ENCODE measurements around the gene TRMT44. TPM values are rescaled to one million over a fixed set of nuclear protein-coding genes. Genes with fewer than 3 reads are reported as not detected.

TRMT44 gene
- total RNA-seq, 1 experiment from 2014 or later = 25.8 TPM

DNA sequence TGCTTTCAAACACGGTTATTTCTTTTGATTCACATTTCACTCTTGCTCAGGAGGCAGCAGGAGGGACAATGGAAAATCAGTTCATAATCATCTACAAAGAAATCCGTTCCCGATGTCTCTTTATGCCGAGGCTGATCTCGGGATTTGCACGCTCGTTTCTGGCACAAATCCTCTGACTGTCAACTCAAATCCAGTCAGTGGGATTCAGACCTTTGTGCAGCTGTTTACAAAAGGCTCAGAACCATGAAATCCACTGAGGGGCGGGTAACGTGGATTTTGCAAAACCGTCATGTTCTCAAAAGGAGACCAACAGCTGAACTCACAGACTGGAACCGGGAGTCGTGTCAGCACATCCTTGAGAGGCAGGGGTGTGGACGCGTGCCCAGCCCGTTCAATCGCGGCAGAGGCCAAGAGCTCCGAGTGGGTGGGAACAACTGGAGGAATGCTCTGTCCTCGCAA lies 46.5 kb upstream of the TRMT44 start:
- DNase-seq (ENCODE audit: low read depth, low spot score) (no peak), ATAC-seq (no peak)
- TF ChIP-seq, protein P1, sequence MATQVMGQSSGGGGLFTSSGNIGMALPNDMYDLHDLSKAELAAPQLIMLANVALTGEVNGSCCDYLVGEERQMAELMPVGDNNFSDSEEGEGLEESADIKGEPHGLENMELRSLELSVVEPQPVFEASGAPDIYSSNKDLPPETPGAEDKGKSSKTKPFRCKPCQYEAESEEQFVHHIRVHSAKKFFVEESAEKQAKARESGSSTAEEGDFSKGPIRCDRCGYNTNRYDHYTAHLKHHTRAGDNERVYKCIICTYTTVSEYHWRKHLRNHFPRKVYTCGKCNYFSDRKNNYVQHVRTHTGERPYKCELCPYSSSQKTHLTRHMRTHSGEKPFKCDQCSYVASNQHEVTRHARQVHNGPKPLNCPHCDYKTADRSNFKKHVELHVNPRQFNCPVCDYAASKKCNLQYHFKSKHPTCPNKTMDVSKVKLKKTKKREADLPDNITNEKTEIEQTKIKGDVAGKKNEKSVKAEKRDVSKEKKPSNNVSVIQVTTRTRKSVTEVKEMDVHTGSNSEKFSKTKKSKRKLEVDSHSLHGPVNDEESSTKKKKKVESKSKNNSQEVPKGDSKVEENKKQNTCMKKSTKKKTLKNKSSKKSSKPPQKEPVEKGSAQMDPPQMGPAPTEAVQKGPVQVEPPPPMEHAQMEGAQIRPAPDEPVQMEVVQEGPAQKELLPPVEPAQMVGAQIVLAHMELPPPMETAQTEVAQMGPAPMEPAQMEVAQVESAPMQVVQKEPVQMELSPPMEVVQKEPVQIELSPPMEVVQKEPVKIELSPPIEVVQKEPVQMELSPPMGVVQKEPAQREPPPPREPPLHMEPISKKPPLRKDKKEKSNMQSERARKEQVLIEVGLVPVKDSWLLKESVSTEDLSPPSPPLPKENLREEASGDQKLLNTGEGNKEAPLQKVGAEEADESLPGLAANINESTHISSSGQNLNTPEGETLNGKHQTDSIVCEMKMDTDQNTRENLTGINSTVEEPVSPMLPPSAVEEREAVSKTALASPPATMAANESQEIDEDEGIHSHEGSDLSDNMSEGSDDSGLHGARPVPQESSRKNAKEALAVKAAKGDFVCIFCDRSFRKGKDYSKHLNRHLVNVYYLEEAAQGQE (IDR thresholded peaks at IDR 0.05; ENCODE audit: low read depth) = no peak
- TF ChIP-seq EZH2phosphoT487 (IDR thresholded peaks at IDR 0.05; ENCODE audit: borderline replicate concordance) = no peak
- no peak for TF ChIP-seq TCF7L2 (IDR thresholded peaks at IDR 0.05; ENCODE audit: borderline replicate concordance, extremely low read depth, insufficient read depth, insufficient read length)
- TF ChIP-seq SRF (IDR thresholded peaks at IDR 0.05; ENCODE audit: low read depth) = no peak
- TF ChIP-seq ZNF274 (IDR thresholded peaks at IDR 0.05; ENCODE audit: low read depth, low read length) = no peak
- TF ChIP-seq ZFX (IDR thresholded peaks at IDR 0.05) = no peak
- TF ChIP-seq JUND (IDR thresholded peaks at IDR 0.05) = no peak
- no peak for TF ChIP-seq POLR2AphosphoS5 (IDR thresholded peaks at IDR 0.05; ENCODE audit: low read depth, low read length)
- TF ChIP-seq FOSL1 (IDR thresholded peaks at IDR 0.05; ENCODE audit: low read depth) = no peak
- intact Hi-C loops (cut with micrococcal nuclease) = no loop called here
- Histone ChIP-seq H3K27ac (ENCODE audit: low read depth, low read length) (no peak overlapping the region), H3K79me2 (ENCODE audit: insufficient read depth, low read length) (no peaks in the 10 kb centered on the region), H3K4me3 (replicated peaks in 1 of 2; ENCODE audit: low read depth in 1 of 2, low read length in 2 of 2) (no peak overlapping the region), H3K4me2 (ENCODE audit: low read length) (no peak overlapping the region), H3K9me2 (ENCODE audit: insufficient read depth) (no peaks in the 10 kb centered on the region), H3K4me1 (ENCODE audit: control insufficient read depth in 1 of 2, insufficient read depth in 2 of 2, low read length in 2 of 2) (peaks cover 0 to 7% of the 10 kb centered on the region in 2 experiments; a peak in 2 of 4 replicates), H4K20me1 (ENCODE audit: insufficient read depth) (no peaks in the 10 kb centered on the region), H3K9me3 (ENCODE audit: control insufficient read depth in 1 of 2, insufficient read depth in 1 of 2, low read depth in 1 of 2, low read length in 2 of 2) (no peaks in the 10 kb centered on the region), H3K9ac (ENCODE audit: low read length) (no peak overlapping the region), H3K36me3 (ENCODE audit: control insufficient read depth in 1 of 2, insufficient read depth in 2 of 2, low read length in 2 of 2) (no peaks in the 10 kb centered on the region), H2AFZ (ENCODE audit: low read depth, low read length, poor library complexity, severe bottlenecking) (no peak overlapping the region), H3K27me3 (ENCODE audit: insufficient read depth, low read length) (no peaks in the 10 kb centered on the region)
- no TSS peak for BruUV-seq (replicated peaks)
- ChIA-PET POLR2A (no interaction called here), RAD21 (ENCODE audit: low non-redundant PET in 1 of 2, low total read pairs in 2 of 2, uncharacterized antibody in 2 of 2, unreplicated experiment in 2 of 2) (no interaction called here), CTCF (no interaction called here)
